ENCODE data around the gene ROBO4.

GRCh38 chr11:124876818-124877630, 20.6 kb downstream of the ROBO4 start:
- TF ChIP-seq, protein P1, sequence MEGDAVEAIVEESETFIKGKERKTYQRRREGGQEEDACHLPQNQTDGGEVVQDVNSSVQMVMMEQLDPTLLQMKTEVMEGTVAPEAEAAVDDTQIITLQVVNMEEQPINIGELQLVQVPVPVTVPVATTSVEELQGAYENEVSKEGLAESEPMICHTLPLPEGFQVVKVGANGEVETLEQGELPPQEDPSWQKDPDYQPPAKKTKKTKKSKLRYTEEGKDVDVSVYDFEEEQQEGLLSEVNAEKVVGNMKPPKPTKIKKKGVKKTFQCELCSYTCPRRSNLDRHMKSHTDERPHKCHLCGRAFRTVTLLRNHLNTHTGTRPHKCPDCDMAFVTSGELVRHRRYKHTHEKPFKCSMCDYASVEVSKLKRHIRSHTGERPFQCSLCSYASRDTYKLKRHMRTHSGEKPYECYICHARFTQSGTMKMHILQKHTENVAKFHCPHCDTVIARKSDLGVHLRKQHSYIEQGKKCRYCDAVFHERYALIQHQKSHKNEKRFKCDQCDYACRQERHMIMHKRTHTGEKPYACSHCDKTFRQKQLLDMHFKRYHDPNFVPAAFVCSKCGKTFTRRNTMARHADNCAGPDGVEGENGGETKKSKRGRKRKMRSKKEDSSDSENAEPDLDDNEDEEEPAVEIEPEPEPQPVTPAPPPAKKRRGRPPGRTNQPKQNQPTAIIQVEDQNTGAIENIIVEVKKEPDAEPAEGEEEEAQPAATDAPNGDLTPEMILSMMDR (IDR thresholded peaks at IDR 0.05), result no peak
- TF ChIP-seq POLR2A (IDR thresholded peaks at IDR 0.05), result no peak

All from breast epithelium (tissue), 3 donors.